Right cardiac atrium (tissue), 5 donors: Measurements from ENCODE around the gene SGPL1. TPM values are rescaled to one million over a fixed set of nuclear protein-coding genes. Genes with fewer than 3 reads are reported as not detected.

Experiments
- ATAC-seq, 2 donors: fragments of 200-7000 bp; cut with Tn5 transposase; one replicate each; pipeline versions ENCODE4 v1.8.0 to v1.9.1; 2020; ENCODE audit warnings: moderate library complexity in 2 of 2, mild to moderate bottlenecking in 1 of 2
- DNase-seq, 3 donors: peaks; one replicate each; pipeline ENCODE4 v3.0.0-alpha.2; 2020
- H3K27ac ChIP-seq: one replicate; pipeline ENCODE4 v1.5.1; 2013; ENCODE audit warnings: mild to moderate bottlenecking, low read length, control low read depth, moderate library complexity
- H3K27me3 ChIP-seq: one replicate; pipeline ENCODE4 v1.6.1; 2013; ENCODE audit not compliant: control insufficient read depth, insufficient read depth
- H3K4me1 ChIP-seq: one replicate; pipeline ENCODE4 v1.6.1; 2013; ENCODE audit warnings: low read length; ENCODE audit not compliant: control insufficient read depth, insufficient read depth
- H3K4me3 ChIP-seq: one replicate; pipeline ENCODE4 v1.5.1; 2013; ENCODE audit warnings: low read length, control low read depth
- H3K9me3 ChIP-seq: one replicate; pipeline ENCODE4 v1.6.1; 2013; ENCODE audit warnings: low read length; ENCODE audit not compliant: control insufficient read depth
- WGBS: extraction: QIAGEN DNeasy Blood & Tissue Kit; methylation state at CpG from one replicate; pipeline ENCODE4 v1.1.7; 2013; 5-methylcytosine and 5-hydroxymethylcytosine counted together
- intact Hi-C, 4 donors: fragments of 100-400 bp; cut with DNase I; formaldehyde crosslinking; loops; one replicate each; pipeline versions ENCODE4 v1.11.0 to v1.14.0; 2022 to 2023
- polyA plus RNA-seq: library from polyadenylated mRNA; stranded (reverse); fragments of 200-250 nt; gene quantifications from one replicate; pipeline ENCODE4 v1.2.3, GENCODE V29; 2013
- total RNA-seq, 4 donors: library from RNA; stranded (reverse); fragmentation: NEBNext Ultra II Directional; extraction: Animal tissue kit (Norgen Biotek cat#: 25700); gene quantifications; one replicate each; pipeline ENCODE4 v1.2.1, GENCODE V29; 2021
- donor health status: healthy with polysubstance abuse.
- donor health status: DM: no; HTN: yes; CAD: no.
- donor health status: DM: no; HTN: no; CAD: no.
- donor health status: DM: no; HTN: yes; CAD: no; lungs with severe emphysema.
- donor health status: DM: yes; HTN: yes; CAD: no.

The SGPL1 gene
- total and polyA plus RNA-seq, 5 donors, result 4.2 to 20.2 (median 13.2) TPM

DNA sequence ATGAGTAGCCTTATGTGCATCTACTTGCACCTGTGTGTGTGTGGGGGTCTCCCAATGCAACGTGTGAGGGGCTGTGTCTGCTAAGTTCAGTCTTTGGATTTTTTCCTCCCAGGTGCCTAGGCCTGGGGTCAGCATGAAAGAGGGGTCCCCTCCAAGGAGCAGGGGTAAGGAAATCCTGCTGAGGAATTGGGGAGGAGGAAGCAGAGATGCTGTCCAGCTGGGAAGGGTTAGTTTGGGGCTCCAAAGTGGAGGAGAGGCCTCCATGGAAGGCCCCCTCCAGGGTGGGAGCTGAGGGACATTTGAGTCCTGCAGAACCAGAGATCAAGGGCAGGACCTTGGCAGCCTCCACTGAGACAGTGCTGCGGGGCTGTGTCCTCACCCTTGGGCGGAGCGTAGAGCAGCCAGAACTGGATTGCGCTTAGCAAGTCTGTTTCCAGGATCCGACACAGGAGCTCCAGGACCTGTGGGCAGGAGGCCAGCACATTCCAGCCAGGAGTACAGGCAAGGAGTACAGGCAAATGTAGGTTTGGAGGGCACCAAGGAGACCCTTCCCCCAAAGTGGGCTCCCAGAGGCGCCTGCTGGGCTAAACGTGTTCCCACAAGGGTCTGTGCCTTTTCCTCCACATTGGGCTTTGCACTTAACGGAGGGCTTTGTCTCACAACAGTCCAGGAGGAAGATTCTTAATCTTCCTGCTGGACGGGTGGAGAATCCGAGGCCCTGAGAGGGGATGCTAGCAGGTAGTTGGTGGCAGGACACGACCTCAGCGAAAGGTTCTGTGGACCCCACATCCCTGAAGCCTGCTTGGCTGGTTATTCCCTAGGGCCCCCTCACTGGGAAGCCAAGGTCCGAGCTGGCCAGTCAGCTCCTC lies 40.7 kb upstream of the SGPL1 start:
- Histone ChIP-seq H3K27me3 (no peaks in the 10 kb centered on the region), H3K27ac (no peak overlapping the region), H3K9me3 (no peaks in the 10 kb centered on the region), H3K4me3 (no peak overlapping the region), H3K4me1 (no peaks in the 10 kb centered on the region)
- DNase-seq (peak in 2 of 3 donors; percentile 39 to 41), ATAC-seq (no peak)
- intact Hi-C loops, result no loop called here
- WGBS, result 82% methylated on average over 14 of the region's 14 CpGs

DNA sequence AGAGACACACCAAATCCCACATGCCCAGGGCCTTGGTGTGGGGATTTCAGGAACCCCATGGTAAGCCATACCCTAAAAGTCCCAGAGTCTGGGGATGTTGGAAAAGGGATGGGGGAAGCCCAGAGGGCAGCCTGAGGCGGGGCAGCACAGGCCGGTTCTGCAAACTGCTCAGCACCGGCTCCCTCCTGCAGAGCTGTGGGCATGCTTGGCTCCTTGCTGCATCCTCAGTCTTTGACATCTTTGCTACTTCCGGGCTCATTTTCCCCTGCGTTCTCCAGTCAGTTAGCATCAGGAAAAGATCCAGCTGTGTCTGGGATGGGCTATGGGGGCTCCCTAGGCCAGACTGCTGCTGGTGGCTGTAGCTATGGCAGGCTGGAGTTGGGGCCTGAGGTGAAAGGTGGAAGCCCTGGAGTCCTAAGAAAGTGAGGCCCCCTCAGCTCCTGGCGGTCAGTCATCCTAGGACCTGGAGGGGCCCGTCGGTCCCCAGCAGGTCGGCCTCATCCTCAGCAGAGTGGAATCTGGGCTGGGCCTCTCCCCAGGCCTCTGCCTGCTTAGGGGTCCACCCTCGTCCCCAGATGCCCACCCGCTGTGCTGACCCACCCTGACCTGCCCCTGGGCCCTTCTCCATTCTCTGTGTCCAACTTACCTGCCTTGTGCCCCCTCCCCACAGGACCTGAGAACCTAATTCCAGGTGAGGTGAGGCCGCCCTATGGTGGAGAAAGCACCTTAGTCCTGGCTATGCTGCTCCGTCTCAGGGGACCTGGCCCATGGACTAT lies 39.9 kb upstream of the SGPL1 start:
- Histone ChIP-seq H3K27ac (no peak overlapping the region), H3K27me3 (no peaks in the 10 kb centered on the region), H3K4me1 (no peaks in the 10 kb centered on the region), H3K9me3 (no peaks in the 10 kb centered on the region), H3K4me3 (no peak overlapping the region)
- no peak for ATAC-seq
- intact Hi-C loops, result no loop called here
- WGBS, result 87% methylated on average over 13 of the region's 13 CpGs
- DNase-seq, result no peak

DNA sequence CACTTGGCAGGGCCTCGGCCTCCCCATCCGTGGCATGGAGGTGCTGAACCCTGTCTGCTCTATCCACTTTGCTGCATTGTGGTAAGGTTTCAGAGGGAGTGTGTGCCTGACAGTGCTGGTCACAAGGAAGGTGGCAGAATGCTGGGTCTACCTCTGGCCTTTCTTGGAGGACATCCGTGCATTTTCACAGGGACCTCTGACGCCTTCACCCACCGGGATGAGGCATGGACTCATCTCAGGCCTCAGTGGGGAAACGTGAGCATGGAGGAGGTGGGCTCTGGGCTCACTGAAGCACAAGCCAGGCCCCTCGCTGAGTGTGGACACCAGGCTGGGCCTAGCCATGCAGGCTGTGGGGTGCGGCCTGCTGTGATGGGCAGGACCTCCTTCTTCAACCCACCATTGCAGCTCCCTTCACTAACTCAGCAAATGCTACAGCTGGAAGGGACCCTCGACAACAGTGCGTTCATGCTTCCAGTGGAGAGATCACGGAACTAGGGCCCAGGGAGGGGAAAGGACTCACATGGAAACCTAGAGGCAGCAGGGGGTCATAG lies 39.2 kb upstream of the SGPL1 start:
- 96% methylated on average over 11 of the region's 11 CpGs for WGBS
- Histone ChIP-seq H3K4me1 (no peaks in the 10 kb centered on the region), H3K4me3 (no peak overlapping the region), H3K27me3 (no peaks in the 10 kb centered on the region), H3K9me3 (no peaks in the 10 kb centered on the region), H3K27ac (no peak overlapping the region)
- intact Hi-C loops, result no loop called here
- DNase-seq (no peak), ATAC-seq (no peak)

DNA sequence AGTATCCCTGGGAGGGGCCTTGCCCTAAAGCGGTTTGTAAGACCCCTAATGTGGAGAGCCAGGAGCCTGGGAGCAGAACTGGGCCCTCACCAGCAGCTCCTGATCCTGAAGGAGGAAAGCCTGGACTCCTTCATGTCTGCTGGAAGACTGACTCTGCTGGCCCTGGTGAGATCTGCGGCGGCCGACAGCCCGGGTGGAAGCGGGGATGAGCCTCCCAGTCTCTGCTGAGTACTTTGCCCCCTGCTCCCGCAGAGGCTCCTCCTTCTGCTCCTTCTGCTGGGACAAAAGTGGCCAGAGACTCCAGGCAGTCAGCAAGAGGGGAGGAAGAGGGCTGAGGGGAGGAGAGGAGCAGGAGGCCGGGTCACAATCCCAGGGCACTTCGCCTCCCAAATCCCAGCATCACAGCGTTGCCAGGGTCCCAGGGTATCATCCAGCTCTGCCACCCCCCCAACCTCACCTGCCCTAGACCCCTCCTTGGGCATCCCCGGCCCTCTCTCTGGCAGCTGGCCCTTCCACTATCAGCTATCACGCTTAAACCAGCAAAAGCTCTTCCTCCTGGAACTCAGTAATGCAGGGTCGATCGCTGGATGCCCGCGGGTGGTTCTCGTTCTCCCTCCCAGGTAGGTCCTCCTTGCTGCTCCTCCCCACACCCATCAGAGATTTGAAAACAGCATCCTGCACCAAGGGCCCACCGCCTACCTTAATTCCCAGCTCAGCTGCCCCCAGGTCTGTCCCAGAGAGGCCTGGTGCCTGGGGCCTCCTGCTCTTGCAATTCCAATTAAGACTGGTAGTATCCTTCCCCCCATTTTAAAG lies 38.5 kb upstream of the SGPL1 start:
- WGBS, result 92% methylated on average over 18 of the region's 18 CpGs
- no peaks in the 10 kb centered on the region for H3K9me3 ChIP-seq
- H3K27me3 ChIP-seq, result no peaks in the 10 kb centered on the region
- peaks cover 1% of the 10 kb centered on the region for H3K4me1 ChIP-seq
- no peak overlapping the region for H3K27ac ChIP-seq
- no peak for ATAC-seq
- DNase-seq, result no peak
- no peak overlapping the region for H3K4me3 ChIP-seq
- intact Hi-C loops, result no loop called here

DNA sequence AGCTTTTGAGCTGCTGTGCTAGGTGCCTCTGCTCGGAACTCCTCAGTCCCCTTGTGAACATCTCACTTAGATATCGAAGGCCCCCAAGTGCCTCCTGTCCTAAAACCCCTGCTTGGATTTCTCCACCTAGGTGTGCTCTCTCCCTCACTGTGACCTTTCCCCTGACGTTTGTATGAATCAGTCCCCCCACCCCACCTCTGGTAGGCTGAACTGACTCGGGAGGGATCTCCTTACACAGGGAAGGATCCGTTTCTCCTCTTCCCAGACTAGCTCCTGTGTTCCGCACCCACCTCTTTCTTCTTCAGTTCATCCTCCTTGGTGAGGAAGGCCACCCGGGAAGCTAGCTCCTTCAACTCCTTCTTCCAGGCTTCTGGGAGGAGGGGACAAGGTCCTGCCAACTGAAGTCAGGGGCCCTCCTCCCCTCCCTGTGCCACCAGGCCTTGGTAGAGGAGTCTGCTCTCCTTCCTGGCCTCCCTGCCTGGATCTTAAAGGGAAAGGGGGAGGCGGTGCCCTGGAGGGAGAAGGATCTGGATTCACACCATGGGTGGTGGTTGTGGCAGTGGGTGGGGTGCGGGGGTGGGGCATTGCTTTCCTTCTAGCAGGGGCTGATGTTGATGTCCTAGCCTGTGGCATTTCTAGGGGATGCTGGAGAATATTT lies 37.4 kb upstream of the SGPL1 start:
- no peak for DNase-seq
- 75% methylated on average over 9 of the region's 9 CpGs for WGBS
- H3K27ac ChIP-seq, result no peak overlapping the region

DNA sequence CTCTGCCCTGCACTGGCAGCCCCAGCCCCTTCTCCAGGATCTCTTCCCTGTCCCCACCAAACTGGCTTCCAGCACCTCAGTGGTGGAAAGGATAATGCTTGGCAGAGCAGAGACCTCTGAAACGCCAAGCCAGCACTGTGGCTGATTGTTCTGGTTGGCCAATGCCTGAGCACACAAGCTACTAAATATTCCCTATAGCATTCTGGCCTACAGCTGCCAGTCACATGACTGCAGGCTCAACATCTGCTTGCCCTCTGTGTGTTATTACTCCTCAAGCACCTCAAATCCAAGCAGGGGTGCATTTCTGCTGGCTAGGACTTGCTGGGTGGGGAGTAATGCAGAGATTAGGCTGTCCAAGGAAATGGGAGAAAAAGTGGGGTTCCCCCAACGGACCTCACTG lies 36.7 kb upstream of the SGPL1 start:
- Histone ChIP-seq H3K27me3 (no peaks in the 10 kb centered on the region), H3K4me1 (peaks cover 2% of the 10 kb centered on the region), H3K9me3 (no peaks in the 10 kb centered on the region), H3K27ac (no peak overlapping the region), H3K4me3 (no peak overlapping the region)
- intact Hi-C loops, result no loop called here
- WGBS, result 51% methylated on average over 2 of the region's 2 CpGs
- DNase-seq, result no peak
- peak; percentile 14 to 18 for ATAC-seq

More for the DNA sequence above, 37.4 kb upstream of the SGPL1 start:
- Histone ChIP-seq H3K9me3 (no peaks in the 10 kb centered on the region), H3K27me3 (no peaks in the 10 kb centered on the region), H3K4me3 (no peak overlapping the region), H3K4me1 (peaks cover 2% of the 10 kb centered on the region)
- intact Hi-C loops, result no loop called here
- no peak for ATAC-seq

DNA sequence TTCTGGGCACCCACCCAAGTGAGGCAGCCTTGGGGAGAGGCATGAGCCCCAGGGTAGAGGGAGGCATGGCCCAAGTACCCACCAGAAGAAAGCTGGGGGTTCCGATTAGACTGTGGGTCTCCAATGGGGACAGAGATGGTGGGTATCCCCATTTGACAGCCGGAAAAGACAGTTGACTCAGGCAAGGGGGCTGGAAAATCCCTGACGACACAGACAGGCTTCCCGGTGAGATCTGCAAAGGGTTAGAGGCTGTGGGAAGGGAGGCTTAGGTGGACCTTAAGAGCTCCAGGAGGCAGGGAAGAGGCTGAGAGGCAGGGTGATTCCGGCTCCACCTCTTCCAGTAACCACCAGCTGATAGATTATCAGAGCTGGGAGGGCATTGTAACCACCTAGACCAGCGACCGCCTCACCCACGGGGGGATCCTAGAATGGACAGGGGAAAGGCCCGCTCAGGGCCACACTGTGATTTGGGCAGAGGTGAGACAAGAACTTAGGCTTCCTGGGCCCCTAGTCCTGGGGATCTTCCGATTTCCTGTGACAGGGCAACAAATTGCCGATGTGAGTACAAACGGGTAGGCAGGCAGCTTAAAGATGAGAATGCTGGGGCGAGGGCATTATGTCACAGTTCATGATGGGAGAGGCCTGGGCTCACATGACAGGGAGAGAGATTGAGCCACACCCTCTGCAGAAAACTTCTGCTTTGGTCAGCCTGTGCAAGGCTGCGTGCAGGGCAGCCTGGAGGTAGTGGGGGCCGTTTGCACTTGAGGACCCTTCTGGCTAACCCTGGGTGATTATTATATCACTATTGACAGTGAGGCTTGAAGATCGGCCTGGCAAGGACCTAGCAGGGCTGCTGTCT lies 36.0 kb upstream of the SGPL1 start:
- Histone ChIP-seq H3K4me1 (peaks cover 2% of the 10 kb centered on the region), H3K4me3 (no peak overlapping the region), H3K27me3 (no peaks in the 10 kb centered on the region), H3K27ac (no peak overlapping the region), H3K9me3 (no peaks in the 10 kb centered on the region)
- DNase-seq (no peak), ATAC-seq (peak; percentile 32 to 36)
- intact Hi-C loops, result no loop called here
- 78% methylated on average over 16 of the region's 16 CpGs for WGBS

DNA sequence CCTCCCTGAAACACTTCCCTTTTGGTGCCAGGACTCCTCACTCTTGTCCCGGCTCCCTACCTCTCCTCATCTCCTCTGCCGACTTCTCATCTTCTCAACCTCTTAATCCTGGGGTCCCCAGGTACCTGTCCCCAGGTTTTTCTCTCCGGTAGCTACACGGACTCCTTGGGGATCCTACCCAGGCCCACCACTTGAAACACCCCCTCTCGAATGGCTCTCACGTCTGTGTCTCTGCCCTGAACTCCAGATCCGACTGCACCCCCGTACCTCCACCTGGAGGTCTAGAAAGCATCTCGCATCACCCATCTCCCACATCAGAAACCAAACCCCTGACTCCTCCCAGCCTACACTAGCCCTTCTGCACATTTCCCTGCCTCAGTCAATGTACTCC lies 35.4 kb upstream of the SGPL1 start:
- Histone ChIP-seq H3K4me1 (peaks cover 2% of the 10 kb centered on the region), H3K4me3 (no peak overlapping the region), H3K9me3 (no peaks in the 10 kb centered on the region), H3K27me3 (no peaks in the 10 kb centered on the region), H3K27ac (no peak overlapping the region)
- ATAC-seq (no peak), DNase-seq (no peak)
- intact Hi-C loops, result no loop called here
- 91% methylated on average over 9 of the region's 9 CpGs for WGBS

DNA sequence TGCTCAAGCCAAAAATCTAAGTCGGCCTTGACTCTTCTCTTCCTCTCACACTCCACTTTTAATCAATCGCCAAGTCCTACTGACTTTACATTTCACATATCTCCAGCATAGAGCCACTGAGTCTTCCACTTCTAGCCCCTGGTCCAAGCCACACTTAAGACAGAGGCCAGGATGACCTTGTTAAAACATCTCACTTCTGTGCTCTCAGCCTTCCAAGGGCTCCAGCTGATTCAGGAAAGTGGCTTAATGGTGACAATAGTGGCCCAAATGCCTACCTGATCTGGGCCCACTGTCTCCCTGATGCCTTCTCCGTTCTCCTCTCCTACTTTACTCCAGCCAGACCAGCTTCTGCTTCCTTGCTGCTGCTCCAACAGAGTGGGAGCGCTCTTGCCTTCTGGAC lies 35.0 kb upstream of the SGPL1 start:
- ATAC-seq, result no peak

More for the DNA sequence above, 35.0 kb upstream of the SGPL1 start:
- WGBS, result 97% methylated on average over 4 of the region's 4 CpGs
- no peak for DNase-seq
- H3K4me3 ChIP-seq, result no peak overlapping the region
- no peaks in the 10 kb centered on the region for H3K27me3 ChIP-seq
- H3K27ac ChIP-seq, result no peak overlapping the region
- intact Hi-C loops, result no loop called here
- H3K4me1 ChIP-seq, result peaks cover 2% of the 10 kb centered on the region
- no peaks in the 10 kb centered on the region for H3K9me3 ChIP-seq
